NCI-H345 (cell line): ENCODE measurements around the gene PAQR3.
"Not testable (repeated sequence)": the region's sequence is repeated elsewhere in the genome, so short reads cannot be mapped to it uniquely, and the experiment has no call there.

Source experiments
- DNase-seq: peaks from one replicate; lab custom pipeline; 2025; lab: John Stamatoyannopoulos, UW

The PAQR3 gene

GRCh38 chr4:78928835-78929234, 10.4 kb downstream of the PAQR3 start:
- DNase-seq = no peak

GRCh38 chr4:78926826-78927225, 12.4 kb downstream of the PAQR3 start:
- no peak for DNase-seq

GRCh38 chr4:78923464-78924312, 15.6 kb downstream of the PAQR3 start:
- DNase-seq = no peak

- DNase-seq = no peak
These were observed 17.0 kb downstream of the PAQR3 start for GRCh38 chr4:78922207-78922606.

- no peak for DNase-seq
These were observed 28.6 kb downstream of the PAQR3 start for GRCh38 chr4:78910612-78911011.

GRCh38 chr4:78908974-78909373, 30.3 kb downstream of the PAQR3 start:
- not testable (repeated sequence) for DNase-seq

GRCh38 chr4:78907638-78908037, 31.6 kb downstream of the PAQR3 start:
- no peak for DNase-seq

GRCh38 chr4:78904143-78904542, 35.1 kb downstream of the PAQR3 start:
- DNase-seq = no peak

- DNase-seq = no peak
These were observed 36.9 kb downstream of the PAQR3 start for GRCh38 chr4:78902298-78902697.

- DNase-seq = no peak
These were observed 37.4 kb downstream of the PAQR3 start for GRCh38 chr4:78901882-78902281.

- no peak for DNase-seq
These were observed 39.9 kb downstream of the PAQR3 start for GRCh38 chr4:78899302-78899701.

- DNase-seq = no peak
These were observed 49.3 kb downstream of the PAQR3 start for GRCh38 chr4:78889955-78890354.

- no peak for DNase-seq
These were observed 53.6 kb downstream of the PAQR3 start for GRCh38 chr4:78885598-78885997.

GRCh38 chr4:78880874-78881492, 58.3 kb downstream of the PAQR3 start:
- DNase-seq = no peak

- no peak for DNase-seq
These were observed 61.2 kb downstream of the PAQR3 start for GRCh38 chr4:78878031-78878430.

GRCh38 chr4:78876568-78877320, 62.5 kb downstream of the PAQR3 start:
- DNase-seq = no peak

- no peak for DNase-seq
These were observed 69.2 kb downstream of the PAQR3 start for GRCh38 chr4:78870056-78870455.

GRCh38 chr4:78868712-78869111, 70.5 kb downstream of the PAQR3 start:
- not testable (repeated sequence) for DNase-seq

GRCh38 chr4:78865451-78865850, 73.8 kb downstream of the PAQR3 start:
- DNase-seq = no peak

- peak; percentile 61 for DNase-seq
These were observed 74.7 kb downstream of the PAQR3 start for GRCh38 chr4:78864405-78865024.

GRCh38 chr4:78863991-78864390, 75.2 kb downstream of the PAQR3 start:
- no peak for DNase-seq

GRCh38 chr4:78863254-78863869, 75.9 kb downstream of the PAQR3 start:
- DNase-seq = no peak
